ENCODE data around the gene NTM.

GRCh38 chr11:132284048-132284447 lies 913.6 kb downstream of the NTM start:
- no peak for TF ChIP-seq CTCF (IDR thresholded peaks at IDR 0.05)
- TF ChIP-seq POLR2A (IDR thresholded peaks at IDR 0.05) = no peak
